ENCODE results near the gene OR14C36. TPM values are rescaled to one million over a fixed set of nuclear protein-coding genes. Genes with fewer than 3 reads are reported as not detected.

The OR14C36 gene
- total RNA-seq (2016; rRNA removed; fragmentation: Illumina TruSeq; extraction: Trizol) (not detected in 2 replicates), polyA plus RNA-seq (2011; rRNA removed) (not detected in 2 replicates), polyA minus RNA-seq (2011; rRNA and poly(A)+ RNA removed; ENCODE audit: low replicate concordance) (not detected in 2 replicates), Bru-seq, nascent RNA (not detected), BruChase-seq, experiment 1, labeled RNA remaining after a 6-hour chase (not detected), BruChase-seq, experiment 2, labeled RNA remaining after a 2-hour chase (not detected)
- not detected in 2 replicates for total RNA-seq (2016; cell fraction: cytosol; rRNA removed; fragmentation: Illumina TruSeq; extraction: Trizol; ENCODE audit: low read depth)
- not detected in 2 replicates for total RNA-seq (2016; cell fraction: insoluble cytoplasmic fraction; rRNA removed; fragmentation: Illumina TruSeq; extraction: Trizol)
- not detected in 2 replicates for total RNA-seq (2016; cell fraction: membrane; rRNA removed; fragmentation: Illumina TruSeq; extraction: Trizol)
- total RNA-seq (2016; cell fraction: nucleus; rRNA removed; fragmentation: Illumina TruSeq; extraction: Trizol), result not detected in 2 replicates
- polyA plus RNA-seq (2011; cell fraction: cytosol; rRNA removed), result not detected in 2 replicates
- polyA plus RNA-seq (2011; cell fraction: nucleus; rRNA removed), result not detected in 2 replicates
- not detected in 2 replicates for polyA plus RNA-seq (2012)
- polyA plus RNA-seq (2016; cell fraction: cytosol; fragmentation: Illumina TruSeq; extraction: Trizol; ENCODE audit: low read depth), result not detected in 2 replicates
- polyA plus RNA-seq (2016; cell fraction: insoluble cytoplasmic fraction; fragmentation: Illumina TruSeq; extraction: Trizol; ENCODE audit: low read depth), result not detected in 2 replicates
- polyA plus RNA-seq (2016; cell fraction: membrane; fragmentation: Illumina TruSeq; extraction: Trizol; ENCODE audit: low read depth), result not detected in 2 replicates
- polyA plus RNA-seq (2016; cell fraction: nucleus; fragmentation: Illumina TruSeq; extraction: Trizol; ENCODE audit: insufficient read depth, low read depth), result not detected in 2 replicates
- polyA minus RNA-seq (2011; cell fraction: cytosol; rRNA and poly(A)+ RNA removed), result not detected in 2 replicates
- polyA minus RNA-seq (2011; cell fraction: nucleus; rRNA and poly(A)+ RNA removed), result not detected in 2 replicates
- long read RNA-seq, experiment 1, result 0 reads
- long read RNA-seq, experiment 2, result 0 reads

GRCh38 chr1:248348475-248348874 is at the start of gene OR14C36:
Gene OR14C36 (plus strand): TSS chr1:248348775. CDS start chr1:248348775, 0 bp downstream.
- BruUV-seq (replicated peaks), result no TSS peak
- in situ Hi-C loops (cut with HindIII; ENCODE audit: extremely low pct_ligation_motif_present, low pct_unique_long_range_greater_than_20kb), result no loop called here
- H3K4me3 ChIP-seq (replicated peaks in 1 of 3; ENCODE audit: insufficient read depth in 1 of 3, low read depth in 2 of 3, low read length in 3 of 3), result no peak within 1 kb of the TSS
- no peaks in the 10 kb centered on the region for H3K79me2 ChIP-seq (ENCODE audit: insufficient read depth, low read length)
- no peaks in the 10 kb centered on the region for H3K27me3 ChIP-seq (ENCODE audit: control insufficient read depth in 1 of 2, insufficient read depth in 2 of 2, low read length in 2 of 2)
- FAIRE-seq (no peak), DNase-seq (ENCODE audit: low spot score) (no peak), ATAC-seq (no peak)
- no peak within 1 kb of the TSS for H3K27ac ChIP-seq (ENCODE audit: extremely low read length, insufficient read depth, low read length)
- POLR2A ChIA-PET, result no interaction called here
- H4K20me1 ChIP-seq (ENCODE audit: insufficient read depth, low read length), result no peaks in the 10 kb centered on the region
- WGBS (ENCODE audit: low lambda C conversion rate), result 9% methylated on average over 4 of the region's 4 CpGs
- no peak within 1 kb of the TSS for H3K9ac ChIP-seq (ENCODE audit: insufficient read depth, low read depth, low read length)
- TF ChIP-seq PHB2 (IDR thresholded peaks at IDR 0.05; ENCODE audit: partially characterized antibody), result no peak
- TF ChIP-seq ZNF569 (CRISPR knock-in tag; IDR thresholded peaks at IDR 0.05; ENCODE audit: borderline replicate concordance), result no peak
- no peak for TF ChIP-seq LBX2 (CRISPR knock-in tag; IDR thresholded peaks at IDR 0.05; ENCODE audit: borderline replicate concordance)
- TF ChIP-seq ZNF17 (CRISPR knock-in tag; IDR thresholded peaks at IDR 0.05), result no peak
- TF ChIP-seq NKX3-1 (CRISPR knock-in tag; IDR thresholded peaks at IDR 0.05), result no peak
- TF ChIP-seq POLR2AphosphoS5 (IDR thresholded peaks at IDR 0.05; ENCODE audit: low read depth, low read length), result no peak
- no peak for TF ChIP-seq ZNF709 (CRISPR knock-in tag; IDR thresholded peaks at IDR 0.05)
- no peak for TF ChIP-seq EEA1 (CRISPR knock-in tag; IDR thresholded peaks at IDR 0.05; ENCODE audit: borderline replicate concordance)
- no peak for TF ChIP-seq THAP11 (CRISPR knock-in tag; IDR thresholded peaks at IDR 0.05)
- no peak for TF ChIP-seq ZFP36L2 (CRISPR knock-in tag; IDR thresholded peaks at IDR 0.05)
- no peak for TF ChIP-seq SP4 (CRISPR knock-in tag; IDR thresholded peaks at IDR 0.05)
- no peak for TF ChIP-seq ARNTL (CRISPR knock-in tag; IDR thresholded peaks at IDR 0.05)
- H3K36me3 ChIP-seq (replicated peaks in 1 of 2; ENCODE audit: control insufficient read depth in 1 of 2, insufficient read depth in 2 of 2, low read length in 2 of 2), result no peaks in the 10 kb centered on the region
- H2AFZ ChIP-seq (ENCODE audit: low read length), result no peak within 1 kb of the TSS
- intact Hi-C loops (cut with micrococcal nuclease; ENCODE audit: unreplicated experiment), result no loop called here
- H3K4me1 ChIP-seq (ENCODE audit: insufficient read depth, low read length), result no peaks in the 10 kb centered on the region
- peaks cover 39% of the 10 kb centered on the region for H3K9me3 ChIP-seq (ENCODE audit: low read length)
- CTCF ChIA-PET (ENCODE audit: low intra/inter-chr PET ratio, low total read pairs), result no interaction called here
- H3K4me2 ChIP-seq (ENCODE audit: low read depth, low read length), result no peak within 1 kb of the TSS
